GM23248 (cell line): Measurements from ENCODE around the gene CCNY. TPM values are rescaled to one million over a fixed set of nuclear protein-coding genes. Genes with fewer than 3 reads are reported as not detected.

Experiments used
- DNase-seq: peaks from one replicate; pipeline ENCODE4 v3.0.0-alpha.2; 2015
- H2AFZ ChIP-seq: fragments of 200-600 bp; sonication (generic); 2 replicates; pipeline ENCODE4 v1.6.1; 2016; ENCODE audit warnings: antibody characterized with exemption
- H3F3A ChIP-seq: fragments of 200-600 bp; sonication (generic); 2 replicates; pipeline ENCODE4 v1.6.1; 2016; ENCODE audit warnings: mild to moderate bottlenecking, antibody characterized with exemption, mixed run types; ENCODE audit not compliant: insufficient read depth
- H3K27ac ChIP-seq: fragments of 200-600 bp; sonication (generic); 2 replicates; pipeline ENCODE4 v1.5.1; 2016; ENCODE audit warnings: mild to moderate bottlenecking
- H3K27me3 ChIP-seq: fragments of 200-600 bp; sonication (generic); replicated peaks from 2 replicates; pipeline ENCODE4 v1.6.1; 2016; ENCODE audit warnings: mild to moderate bottlenecking; ENCODE audit not compliant: insufficient read depth
- H3K36me3 ChIP-seq: fragments of 200-600 bp; sonication (generic); 2 replicates; pipeline ENCODE4 v1.6.1; 2016; ENCODE audit warnings: low read depth, mild to moderate bottlenecking
- H3K4me1 ChIP-seq: fragments of 200-600 bp; sonication (generic); 2 replicates; pipeline ENCODE4 v1.6.1; 2016; ENCODE audit warnings: mild to moderate bottlenecking; ENCODE audit not compliant: insufficient read depth
- H3K4me2 ChIP-seq: fragments of 200-600 bp; sonication (generic); one replicate; pipeline ENCODE4 v1.6.1; 2016; ENCODE audit warnings: mild to moderate bottlenecking; ENCODE audit not compliant: unreplicated experiment
- H3K4me3 ChIP-seq: fragments of 200-600 bp; sonication (generic); 2 replicates; pipeline ENCODE4 v1.5.1; 2016; ENCODE audit warnings: mild to moderate bottlenecking
- H3K79me2 ChIP-seq: fragments of 200-600 bp; sonication (generic); 2 replicates; pipeline ENCODE4 v1.6.1; 2016; ENCODE audit warnings: mild to moderate bottlenecking; ENCODE audit not compliant: insufficient read depth
- H3K9ac ChIP-seq: fragments of 200-600 bp; sonication (generic); 2 replicates; pipeline ENCODE4 v1.6.1; 2016; ENCODE audit warnings: mild to moderate bottlenecking
- H3K9me2 ChIP-seq: fragments of 200-600 bp; sonication (generic); 2 replicates; pipeline ENCODE4 v1.6.1; 2016; ENCODE audit warnings: mixed run types, mild to moderate bottlenecking, moderate library complexity; ENCODE audit not compliant: insufficient read depth
- H3K9me3 ChIP-seq: fragments of 200-600 bp; sonication (generic); one replicate; pipeline ENCODE4 v1.6.1; 2017; ENCODE audit warnings: low read depth
- H4K20me1 ChIP-seq: fragments of 200-600 bp; sonication (generic); 2 replicates; pipeline ENCODE4 v1.6.0; 2016; ENCODE audit not compliant: insufficient read depth
- EZH2 ChIP-seq: fragments of 200-600 bp; sonication (generic); IDR thresholded peaks from 2 replicates; pipeline ENCODE4 v1.6.1; 2018; ENCODE audit warnings: antibody characterized with exemption, mild to moderate bottlenecking; ENCODE audit not compliant: insufficient read depth, poor library complexity, severe bottlenecking
- EZH2phosphoT487 ChIP-seq: fragments of 200-600 bp; sonication (generic); IDR thresholded peaks from 2 replicates; pipeline ENCODE4 v1.6.1; 2018; ENCODE audit warnings: antibody characterized with exemption, moderate library complexity, mild to moderate bottlenecking, low read depth; ENCODE audit not compliant: insufficient read depth
- WGBS, 2 experiments: methylation state at CpG; one replicate each; pipeline ENCODE4 v1.1.6; 2015 to 2017; ENCODE audit warnings: low lambda C conversion rate in 2 of 2, low coverage in 1 of 2; ENCODE audit errors: missing lambda C conversion rate in 2 of 2; 5-methylcytosine and 5-hydroxymethylcytosine counted together
- in situ Hi-C: fragments of 300-500 bp; cut with MboI; formaldehyde crosslinking; loops from 2 replicates; pipeline ENCODE4 v1.15.0; 2020
- polyA plus RNA-seq: library from polyadenylated mRNA; unstranded; fragments of >200 nt; fragmentation: Nextera tagmentation; extraction: Ambion mirVana; gene quantifications from 2 replicates; pipeline ENCODE4 v1.2.1, GENCODE V29; 2016
- total RNA-seq: library from RNA; depleted of rRNA; stranded (reverse); fragments of >200 nt; shearing (Covaris generic); gene quantifications from 2 replicates; pipeline ENCODE4 v1.2.3, GENCODE V29; 2014

CCNY gene
- total and polyA plus RNA-seq, 2 experiments from 2014 or later: 12.8 to 70.4 TPM

DNA sequence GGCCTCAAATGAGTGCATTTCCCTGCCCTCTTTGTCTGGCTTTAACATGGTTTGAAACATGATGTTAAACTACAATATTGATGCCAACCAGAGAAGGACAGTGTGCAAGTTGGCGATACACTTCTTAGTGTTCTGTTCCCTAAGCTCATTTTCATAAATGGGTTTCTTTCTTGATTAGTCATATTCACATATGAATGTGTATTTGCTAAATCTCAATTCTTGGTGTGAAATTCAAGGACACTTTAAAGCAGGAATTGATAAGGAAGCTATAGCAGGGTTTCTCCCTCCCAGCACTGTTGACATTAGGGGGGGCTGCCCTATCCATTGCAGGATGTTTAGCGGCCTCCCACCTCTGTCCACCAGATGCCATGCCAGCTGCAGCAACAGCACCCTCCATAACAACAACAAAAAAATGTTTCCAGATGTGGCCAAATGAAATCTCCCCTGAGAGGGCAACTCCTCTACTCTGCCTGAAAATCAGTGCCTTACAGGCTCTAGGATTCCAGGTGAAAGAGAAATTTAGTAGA is 13.1 kb downstream of the CCNY start:
- no peak overlapping the region for H3K9ac ChIP-seq
- peaks cover 100% of the 10 kb centered on the region for H3K79me2 ChIP-seq
- H3K9me3 ChIP-seq: no peaks in the 10 kb centered on the region
- no peak overlapping the region for H3K27ac ChIP-seq
- no peaks in the 10 kb centered on the region for H3K27me3 ChIP-seq
- no peak overlapping the region for H2AFZ ChIP-seq
- in situ Hi-C loops: no loop called here
- no peaks in the 10 kb centered on the region for H3K9me2 ChIP-seq
- H3K36me3 ChIP-seq: no peaks in the 10 kb centered on the region
- no peak overlapping the region for H3K4me3 ChIP-seq
- H3K4me2 ChIP-seq: no peak overlapping the region
- H3F3A ChIP-seq: no peaks in the 10 kb centered on the region
- peaks cover 21% of the 10 kb centered on the region for H3K4me1 ChIP-seq
- no peak for DNase-seq
- no peak for TF ChIP-seq EZH2
- TF ChIP-seq EZH2phosphoT487: no peak
- peaks cover 36% of the 10 kb centered on the region for H4K20me1 ChIP-seq
- WGBS, 2 experiments: 96 to 99% methylated on average over 2 of the region's 2 CpGs

DNA sequence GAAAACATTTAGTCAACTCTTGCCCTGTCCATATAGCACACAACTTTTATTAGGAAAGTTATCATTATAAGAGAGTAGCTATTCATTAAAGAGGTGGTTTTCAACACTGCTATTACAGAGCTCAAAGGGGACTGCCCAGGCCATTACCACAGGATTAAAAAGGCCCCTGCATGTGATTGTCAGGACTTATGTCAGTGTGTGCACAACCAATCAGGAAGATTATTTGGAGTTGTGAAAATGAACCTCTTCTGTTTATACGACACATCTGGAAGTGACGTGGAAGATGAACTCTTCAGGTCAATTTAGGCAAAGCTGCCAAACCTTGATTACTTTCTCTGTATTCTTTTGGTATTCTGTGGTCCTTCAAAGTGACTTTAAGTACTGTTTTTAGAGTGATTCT is 14.7 kb downstream of the CCNY start:
- peaks cover 36% of the 10 kb centered on the region for H4K20me1 ChIP-seq
- WGBS, 2 experiments: 98 to 99% methylated on average over 2 of the region's 2 CpGs
- in situ Hi-C loops: no loop called here
- no peak overlapping the region for H3K9ac ChIP-seq
- no peak overlapping the region for H3K4me3 ChIP-seq
- no peak overlapping the region for H3K27ac ChIP-seq
- no peaks in the 10 kb centered on the region for H3K9me3 ChIP-seq
- H3K27me3 ChIP-seq: no peaks in the 10 kb centered on the region
- H2AFZ ChIP-seq: no peak overlapping the region
- DNase-seq: no peak
- no peak overlapping the region for H3K4me2 ChIP-seq
- TF ChIP-seq EZH2 (no peak), EZH2phosphoT487 (no peak)
- H3K79me2 ChIP-seq: peaks cover 100% of the 10 kb centered on the region
- peaks cover 32% of the 10 kb centered on the region for H3K4me1 ChIP-seq
- peaks cover 5% of the 10 kb centered on the region; the same call in 1 of the 2 replicates for H3F3A ChIP-seq
- no peaks in the 10 kb centered on the region for H3K36me3 ChIP-seq
- H3K9me2 ChIP-seq: no peaks in the 10 kb centered on the region

DNA sequence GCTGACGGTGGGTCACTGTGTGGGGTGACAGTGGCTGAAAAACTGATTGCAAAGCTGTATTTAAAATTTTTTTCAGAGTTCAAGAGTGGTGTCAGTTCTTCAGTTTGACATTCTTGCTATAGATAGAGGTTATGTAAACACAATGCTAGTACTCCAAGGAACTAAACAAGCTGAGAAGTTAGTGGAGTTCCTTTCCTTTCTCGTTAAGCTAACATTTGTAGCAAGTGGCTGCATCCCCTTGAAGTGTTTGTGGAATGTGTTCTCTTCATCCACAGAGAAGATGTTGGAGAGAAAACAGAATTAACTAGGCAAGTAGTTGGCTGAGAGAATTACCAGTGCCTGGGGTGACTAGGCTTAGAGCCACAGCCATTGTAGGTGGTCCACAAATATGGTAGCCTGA is 15.8 kb downstream of the CCNY start:
- Histone ChIP-seq H3K4me3 (no peak overlapping the region), H3K79me2 (peaks cover 99% of the 10 kb centered on the region), H3K9ac (no peak overlapping the region), H3K4me1 (peaks cover 37% of the 10 kb centered on the region), H3K27ac (no peak overlapping the region), H3K4me2 (no peak overlapping the region), H4K20me1 (peaks cover 36% of the 10 kb centered on the region), H3K36me3 (no peaks in the 10 kb centered on the region), H3K9me2 (no peaks in the 10 kb centered on the region), H3K27me3 (no peaks in the 10 kb centered on the region), H2AFZ (no peak overlapping the region), H3F3A (peaks cover 12% of the 10 kb centered on the region; the same call in 1 of the 2 replicates), H3K9me3 (no peaks in the 10 kb centered on the region)
- no peak for DNase-seq
- in situ Hi-C loops: no loop called here
- no peak for TF ChIP-seq EZH2phosphoT487
- TF ChIP-seq EZH2: no peak
- WGBS, 2 experiments: 96% methylated on average over 2 of the region's 2 CpGs

DNA sequence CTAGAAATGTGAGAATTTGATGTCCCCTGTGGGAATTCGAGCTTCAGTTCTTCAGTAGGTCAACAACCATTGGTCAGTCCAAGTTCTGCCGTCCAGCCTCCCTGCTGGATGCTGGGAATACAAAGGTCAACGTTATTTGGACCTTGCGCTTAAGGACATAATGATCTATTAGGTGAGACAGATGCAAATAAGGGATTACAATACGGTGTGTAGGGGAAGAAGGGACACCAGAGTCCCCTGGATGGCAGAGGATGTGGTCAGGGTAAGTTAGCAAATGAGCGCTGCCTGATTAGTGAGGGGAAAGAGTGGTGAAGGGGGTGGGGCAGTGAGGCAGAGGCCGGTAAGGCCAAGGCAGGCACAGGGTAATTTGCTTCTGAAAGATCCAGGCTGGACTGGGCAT is 16.2 kb downstream of the CCNY start:
- Histone ChIP-seq H3K27ac (no peak overlapping the region), H3K79me2 (peaks cover 99% of the 10 kb centered on the region), H3K36me3 (no peaks in the 10 kb centered on the region), H3K4me1 (peaks cover 33% of the 10 kb centered on the region), H3F3A (peaks cover 12% of the 10 kb centered on the region; the same call in 1 of the 2 replicates), H3K4me2 (no peak overlapping the region), H4K20me1 (peaks cover 36% of the 10 kb centered on the region), H3K9ac (no peak overlapping the region), H3K27me3 (no peaks in the 10 kb centered on the region), H3K4me3 (no peak overlapping the region), H3K9me3 (no peaks in the 10 kb centered on the region), H2AFZ (no peak overlapping the region), H3K9me2 (no peaks in the 10 kb centered on the region)
- in situ Hi-C loops: no loop called here
- TF ChIP-seq EZH2phosphoT487 (no peak), EZH2 (no peak)
- no peak for DNase-seq
- WGBS, 2 experiments: 85% methylated on average over 7 of the region's 7 CpGs
